ENCODE measurements around the gene TNFAIP2.
A peak's percentile ranks its signal among the peaks of the same experiment; 100 is the strongest.

- TF ChIP-seq CTCF (IDR thresholded peaks at IDR 0.05) (peak in 1 of 3 experiments; percentile 23), POLR2A (IDR thresholded peaks at IDR 0.05) (no peak)
These were observed 19.5 kb upstream of the TNFAIP2 start for GRCh38 chr14:103103461-103104388.
